ENCODE data around the gene ACTR3C. TPM values are rescaled to one million over a fixed set of nuclear protein-coding genes. Genes with fewer than 3 reads are reported as not detected.
A peak's percentile ranks its signal among the peaks of the same experiment; 100 is the strongest.

Gene ACTR3C
- total and polyA plus RNA-seq, 2 experiments from 2014 or later, result 1.5 to 3.5 TPM

GRCh38 chr7:150355666-150356059 lies 32.3 kb upstream of the ACTR3C start:
- H3K9me3 Mint-ChIP-seq, result no peaks in the 10 kb centered on the region; the same call in 2 of the 3 replicates
- TF ChIP-seq EZH2phosphoT487 (IDR thresholded peaks at IDR 0.05; ENCODE audit: unreplicated experiment) (no peak), ZNF114 (CRISPR knock-in tag; IDR thresholded peaks at IDR 0.05) (no peak)

GRCh38 chr7:150351587-150352194 lies 28.3 kb upstream of the ACTR3C start:
- Mint-ChIP-seq H3K4me1 (peaks cover 4% of the 10 kb centered on the region; the same call in 1 of the 3 replicates), H3K27ac (no peak overlapping the region), H3K36me3 (ENCODE audit: low read depth) (peaks cover 3% of the 10 kb centered on the region; the same call in 2 of the 3 replicates), H3K9me3 (peaks cover 3% of the 10 kb centered on the region; the same call in 1 of the 3 replicates), H3K4me3 (no peak overlapping the region), H3K27me3 (ENCODE audit: insufficient read depth, low read depth, poor library complexity) (no peaks in the 10 kb centered on the region)
- Histone ChIP-seq H3K4me2 (no peak overlapping the region), H3K36me3 (ENCODE audit: insufficient read depth) (no peaks in the 10 kb centered on the region; the same call in 1 of the 2 replicates), H3K4me1 (ENCODE audit: insufficient read depth) (no peaks in the 10 kb centered on the region), H3K27ac (ENCODE audit: low read depth) (no peak overlapping the region), H3K9me2 (ENCODE audit: insufficient read depth) (no peaks in the 10 kb centered on the region), H3K79me2 (replicated peaks; ENCODE audit: insufficient read depth) (no peaks in the 10 kb centered on the region), H4K20me1 (replicated peaks; ENCODE audit: insufficient read depth) (no peaks in the 10 kb centered on the region), H2AFZ (no peak overlapping the region), H3K4me3 (no peak overlapping the region), H3K27me3 (ENCODE audit: insufficient read depth) (no peaks in the 10 kb centered on the region), H3F3A (replicated peaks; ENCODE audit: low read depth) (no peaks in the 10 kb centered on the region)
- ATAC-seq, result peak; percentile 74
- DNase-seq (ENCODE audit: low spot score), result peak; percentile 49
- no peak for TF ChIP-seq POLR2AphosphoS5 (IDR thresholded peaks at IDR 0.05; ENCODE audit: low read depth)
- no peak for TF ChIP-seq ZNF114 (CRISPR knock-in tag; IDR thresholded peaks at IDR 0.05)
- TF ChIP-seq CTCF (conservative IDR thresholded peaks at IDR 0.05; ENCODE audit: low read depth in 2 of 2), result no peak
- no peak for TF ChIP-seq JUNB (IDR thresholded peaks at IDR 0.05; ENCODE audit: unreplicated experiment)
- TF ChIP-seq NANOG (IDR thresholded peaks at IDR 0.05; ENCODE audit: borderline replicate concordance), result no peak
- TF ChIP-seq ETS1 (IDR thresholded peaks at IDR 0.05), result no peak
- TF ChIP-seq EZH2phosphoT487 (IDR thresholded peaks at IDR 0.05; ENCODE audit: unreplicated experiment), result no peak
- no peak for TF ChIP-seq ZNF331 (CRISPR knock-in tag; IDR thresholded peaks at IDR 0.05; ENCODE audit: low read depth)
- no peak for TF ChIP-seq EZH2 (IDR thresholded peaks at IDR 0.05; ENCODE audit: low read depth, unreplicated experiment)
- TF ChIP-seq REST (IDR thresholded peaks at IDR 0.05; ENCODE audit: unreplicated experiment), result no peak
- no peak for TF ChIP-seq CREB1 (CRISPR knock-in tag; IDR thresholded peaks at IDR 0.05; ENCODE audit: low read depth)
- TF ChIP-seq STAT1 (IDR thresholded peaks at IDR 0.05; ENCODE audit: unreplicated experiment), result no peak

More at GRCh38 chr7:150355666-150356059, 32.3 kb upstream of the ACTR3C start:
- no peak overlapping the region for H3K4me3 ChIP-seq
- H3K27ac ChIP-seq (ENCODE audit: low read depth), result no peak overlapping the region
- H3K27me3 ChIP-seq (ENCODE audit: insufficient read depth), result no peaks in the 10 kb centered on the region
- no peaks in the 10 kb centered on the region for H3K79me2 ChIP-seq (replicated peaks; ENCODE audit: insufficient read depth)
- H3K27ac Mint-ChIP-seq, result no peak overlapping the region
- H3K27me3 Mint-ChIP-seq (ENCODE audit: insufficient read depth, low read depth, poor library complexity), result peaks cover 5% of the 10 kb centered on the region
- H4K20me1 ChIP-seq (replicated peaks; ENCODE audit: insufficient read depth), result no peaks in the 10 kb centered on the region
- DNase-seq (ENCODE audit: low spot score), result no peak
- H3F3A ChIP-seq (replicated peaks; ENCODE audit: low read depth), result peaks cover 13% of the 10 kb centered on the region
- peaks cover 21% of the 10 kb centered on the region for H3K4me1 Mint-ChIP-seq
- peaks cover 14% of the 10 kb centered on the region; the same call in 1 of the 2 replicates for H3K4me1 ChIP-seq (ENCODE audit: insufficient read depth)
- H3K36me3 ChIP-seq (ENCODE audit: insufficient read depth), result no peaks in the 10 kb centered on the region; the same call in 1 of the 2 replicates
- no peaks in the 10 kb centered on the region; the same call in 2 of the 3 replicates for H3K36me3 Mint-ChIP-seq (ENCODE audit: low read depth)
- H3K4me2 ChIP-seq, result no peak overlapping the region
- no peaks in the 10 kb centered on the region for H3K9me2 ChIP-seq (ENCODE audit: insufficient read depth)
- peak overlapping the region; percentile 56; the same call in 1 of the 2 replicates for H2AFZ ChIP-seq
- ATAC-seq, result no peak
- no peak overlapping the region for H3K4me3 Mint-ChIP-seq
